IPS-20b (cell line): ENCODE results near the gene PLP2.
"Not testable (repeated sequence)": the region's sequence is repeated elsewhere in the genome, so short reads cannot be mapped to it uniquely, and the experiment has no call there.

Experiments
- H3K27ac ChIP-seq: one replicate; pipeline ENCODE4 v1.5.1; 2013; ENCODE audit warnings: low read length
- H3K27me3 ChIP-seq: 2 replicates; pipeline ENCODE4 v1.6.1; 2013; ENCODE audit warnings: mild to moderate bottlenecking, low read length, inconsistent platforms; ENCODE audit not compliant: insufficient read depth
- H3K36me3 ChIP-seq: 2 replicates; pipeline ENCODE4 v1.6.1; 2013; ENCODE audit warnings: low read depth, mild to moderate bottlenecking, inconsistent platforms, low read length, moderate library complexity; ENCODE audit not compliant: insufficient read depth
- H3K4me1 ChIP-seq: 2 replicates; pipeline ENCODE4 v1.6.1; 2013; ENCODE audit warnings: mild to moderate bottlenecking, control low read depth, inconsistent platforms, low read length, moderate library complexity; ENCODE audit not compliant: insufficient read depth
- H3K4me3 ChIP-seq: 2 replicates; pipeline ENCODE4 v1.5.1; 2013; ENCODE audit warnings: mild to moderate bottlenecking, low read length, inconsistent platforms
- H3K9ac ChIP-seq: 2 replicates; pipeline ENCODE4 v1.6.1; 2013; ENCODE audit warnings: low read depth, mild to moderate bottlenecking, inconsistent platforms, low read length, moderate library complexity
- H3K9me3 ChIP-seq: 2 replicates; pipeline ENCODE4 v1.6.1; 2013; ENCODE audit warnings: mild to moderate bottlenecking, low read depth, low read length, inconsistent platforms; ENCODE audit not compliant: insufficient read depth

PLP2 gene

GRCh38 chrX:49164589-49165360, 6.9 kb upstream of the PLP2 start:
- Histone ChIP-seq H3K27ac (no peak overlapping the region), H3K36me3 (no peaks in the 10 kb centered on the region), H3K4me1 (no peaks in the 10 kb centered on the region; the same call in 1 of the 2 replicates), H3K9ac (no peak overlapping the region), H3K9me3 (no peaks in the 10 kb centered on the region), H3K27me3 (peaks cover 58% of the 10 kb centered on the region), H3K4me3 (no peak overlapping the region; the same call in 1 of the 2 replicates)

GRCh38 chrX:49165901-49166881, 5.5 kb upstream of the PLP2 start:
- H3K4me3 ChIP-seq = peak overlapping the region; percentile 69
- no peaks in the 10 kb centered on the region for H3K36me3 ChIP-seq
- H3K27ac ChIP-seq = no peak overlapping the region
- no peak overlapping the region; the same call in 1 of the 2 replicates for H3K9ac ChIP-seq
- no peaks in the 10 kb centered on the region; the same call in 1 of the 2 replicates for H3K4me1 ChIP-seq
- peaks cover 57% of the 10 kb centered on the region for H3K27me3 ChIP-seq
- H3K9me3 ChIP-seq = no peaks in the 10 kb centered on the region

GRCh38 chrX:49166914-49167739, 4.6 kb upstream of the PLP2 start:
- H3K9ac ChIP-seq = no peak overlapping the region; the same call in 1 of the 2 replicates
- H3K27me3 ChIP-seq = peaks cover 59% of the 10 kb centered on the region
- no peaks in the 10 kb centered on the region; the same call in 1 of the 2 replicates for H3K4me1 ChIP-seq
- no peaks in the 10 kb centered on the region for H3K9me3 ChIP-seq
- peak overlapping the region; percentile 69 for H3K4me3 ChIP-seq
- no peaks in the 10 kb centered on the region for H3K36me3 ChIP-seq
- no peak overlapping the region for H3K27ac ChIP-seq

- no peaks in the 10 kb centered on the region for H3K36me3 ChIP-seq
- H3K4me1 ChIP-seq = no peaks in the 10 kb centered on the region; the same call in 1 of the 2 replicates
- no peak overlapping the region for H3K27ac ChIP-seq
- no peaks in the 10 kb centered on the region for H3K9me3 ChIP-seq
- H3K9ac ChIP-seq = no peak overlapping the region
- H3K27me3 ChIP-seq = peaks cover 59% of the 10 kb centered on the region
- H3K4me3 ChIP-seq = peak overlapping the region; percentile 69; the same call in 1 of the 2 replicates
Observed at GRCh38 chrX:49167740-49168108, 4.0 kb upstream of the PLP2 start.

- H3K27me3 ChIP-seq = peaks cover 40% of the 10 kb centered on the region
- no peaks in the 10 kb centered on the region for H3K9me3 ChIP-seq
- no peak overlapping the region for H3K9ac ChIP-seq
- peak overlapping the region; percentile 57; the same call in 1 of the 2 replicates for H3K4me3 ChIP-seq
- no peak overlapping the region for H3K27ac ChIP-seq
- H3K36me3 ChIP-seq = no peaks in the 10 kb centered on the region
- no peaks in the 10 kb centered on the region for H3K4me1 ChIP-seq
Observed at GRCh38 chrX:49172280-49172780, 632 bp downstream of the PLP2 start.

- H3K9ac ChIP-seq, H3K9me3 ChIP-seq, H3K4me1 ChIP-seq, H3K36me3 ChIP-seq, H3K4me3 ChIP-seq, H3K27ac ChIP-seq: not testable (repeated sequence)
- peaks cover 32% of the 10 kb centered on the region for H3K27me3 ChIP-seq
Observed at GRCh38 chrX:49173544-49173943, 1.8 kb downstream of the PLP2 start.

GRCh38 chrX:49174723-49175122, 3.0 kb downstream of the PLP2 start:
- H3K9ac ChIP-seq = no peak overlapping the region
- no peaks in the 10 kb centered on the region for H3K9me3 ChIP-seq
- H3K4me3 ChIP-seq = no peak overlapping the region
- no peak overlapping the region for H3K27ac ChIP-seq
- no peaks in the 10 kb centered on the region for H3K4me1 ChIP-seq
- H3K27me3 ChIP-seq = peaks cover 32% of the 10 kb centered on the region
- peaks cover 4% of the 10 kb centered on the region; the same call in 1 of the 2 replicates for H3K36me3 ChIP-seq

GRCh38 chrX:49175435-49176274, 4.0 kb downstream of the PLP2 start:
- Histone ChIP-seq H3K9me3 (no peaks in the 10 kb centered on the region), H3K4me3 (no peak overlapping the region), H3K27ac (no peak overlapping the region), H3K4me1 (no peaks in the 10 kb centered on the region), H3K27me3 (peaks cover 27% of the 10 kb centered on the region), H3K9ac (no peak overlapping the region), H3K36me3 (peaks cover 4% of the 10 kb centered on the region; the same call in 1 of the 2 replicates)

GRCh38 chrX:49176421-49177326, 5.0 kb downstream of the PLP2 start:
- Histone ChIP-seq H3K27me3 (peaks cover 17% of the 10 kb centered on the region), H3K36me3 (peaks cover 4% of the 10 kb centered on the region; the same call in 1 of the 2 replicates), H3K4me1 (no peaks in the 10 kb centered on the region), H3K9me3 (no peaks in the 10 kb centered on the region), H3K4me3 (no peak overlapping the region), H3K9ac (no peak overlapping the region), H3K27ac (no peak overlapping the region)
